ENCODE data around the gene CWF19L1.

Gene CWF19L1

GRCh38 chr10:100248820-100249219 lies 18.6 kb downstream of the CWF19L1 start:
- Histone ChIP-seq H2AK5ac (ENCODE audit: low read length) (no peak overlapping the region), H3K56ac (ENCODE audit: low read length) (no peak overlapping the region), H3K79me1 (ENCODE audit: low read length) (no peaks in the 10 kb centered on the region), H4K5ac (ENCODE audit: low read length) (no peak overlapping the region), H2BK5ac (ENCODE audit: low read length) (no peak overlapping the region), H3K27ac (ENCODE audit: low read depth, low read length) (no peak overlapping the region), H2BK15ac (replicated peaks; ENCODE audit: low read depth) (no peak overlapping the region), H3K36me3 (ENCODE audit: control insufficient read depth, insufficient read depth, low read length) (peaks cover 2% of the 10 kb centered on the region), H3K4me2 (ENCODE audit: low read length) (no peak overlapping the region), H3K27me3 (ENCODE audit: insufficient read depth, low read length, poor library complexity) (no peaks in the 10 kb centered on the region), H3K23ac (ENCODE audit: low read length) (no peak overlapping the region), H4K8ac (ENCODE audit: low read depth, low read length) (no peak overlapping the region), H3K4me3 (ENCODE audit: low read length) (no peak overlapping the region), H2BK120ac (ENCODE audit: low read depth, low read length) (no peak overlapping the region), H3K4me1 (ENCODE audit: control insufficient read depth, low read depth, low read length) (no peaks in the 10 kb centered on the region), H3K4ac (ENCODE audit: low read depth, low read length) (no peak overlapping the region), H3K18ac (ENCODE audit: low read length) (no peak overlapping the region), H3K79me2 (ENCODE audit: control insufficient read depth, insufficient read depth, low read length) (no peaks in the 10 kb centered on the region), H3K9ac (ENCODE audit: low read length) (no peak overlapping the region)
- no peak for DNase-seq
- WGBS (ENCODE audit: extremely low coverage, insufficient coverage, low lambda C conversion rate), result no CpG with 5 or more reads among the region's 7 CpGs

- H3K27ac ChIP-seq (ENCODE audit: low read depth, low read length), result no peak overlapping the region
- no peak overlapping the region for H3K56ac ChIP-seq (ENCODE audit: low read length)
- no peak overlapping the region for H3K4ac ChIP-seq (ENCODE audit: low read depth, low read length)
- H3K79me2 ChIP-seq (ENCODE audit: control insufficient read depth, insufficient read depth, low read length), result no peaks in the 10 kb centered on the region
- no peak overlapping the region for H2BK15ac ChIP-seq (replicated peaks; ENCODE audit: low read depth)
- no peak for DNase-seq
- H3K18ac ChIP-seq (ENCODE audit: low read length), result no peak overlapping the region
- no peaks in the 10 kb centered on the region for H3K4me1 ChIP-seq (ENCODE audit: control insufficient read depth, low read depth, low read length)
- H4K5ac ChIP-seq (ENCODE audit: low read length), result no peak overlapping the region
- H3K27me3 ChIP-seq (ENCODE audit: insufficient read depth, low read length, poor library complexity), result no peaks in the 10 kb centered on the region
- H3K4me3 ChIP-seq (ENCODE audit: low read length), result no peak overlapping the region
- no peaks in the 10 kb centered on the region for H3K79me1 ChIP-seq (ENCODE audit: low read length)
- no peak overlapping the region for H3K9ac ChIP-seq (ENCODE audit: low read length)
- H2AK5ac ChIP-seq (ENCODE audit: low read length), result no peak overlapping the region
- H3K23ac ChIP-seq (ENCODE audit: low read length), result no peak overlapping the region
- H3K36me3 ChIP-seq (ENCODE audit: control insufficient read depth, insufficient read depth, low read length), result peaks cover 2% of the 10 kb centered on the region
- no peak overlapping the region for H2BK120ac ChIP-seq (ENCODE audit: low read depth, low read length)
- no peak overlapping the region for H3K4me2 ChIP-seq (ENCODE audit: low read length)
- H4K8ac ChIP-seq (ENCODE audit: low read depth, low read length), result peak overlapping the region; percentile 56
- WGBS (ENCODE audit: extremely low coverage, insufficient coverage, low lambda C conversion rate), result no CpG with 5 or more reads among the region's 5 CpGs
- H2BK5ac ChIP-seq (ENCODE audit: low read length), result no peak overlapping the region
These were observed 21.8 kb downstream of the CWF19L1 start for GRCh38 chr10:100245484-100246220.

GRCh38 chr10:100239851-100240250 lies 27.6 kb downstream of the CWF19L1 start:
- H3K79me2 ChIP-seq (ENCODE audit: control insufficient read depth, insufficient read depth, low read length), result no peaks in the 10 kb centered on the region
- H2BK120ac ChIP-seq (ENCODE audit: low read depth, low read length), result no peak overlapping the region
- H3K9ac ChIP-seq (ENCODE audit: low read length), result no peak overlapping the region
- H3K79me1 ChIP-seq (ENCODE audit: low read length), result no peaks in the 10 kb centered on the region
- H3K4ac ChIP-seq (ENCODE audit: low read depth, low read length), result no peak overlapping the region
- no peak overlapping the region for H2AK5ac ChIP-seq (ENCODE audit: low read length)
- no peak for DNase-seq
- H3K4me2 ChIP-seq (ENCODE audit: low read length), result no peak overlapping the region
- H3K4me1 ChIP-seq (ENCODE audit: control insufficient read depth, low read depth, low read length), result no peaks in the 10 kb centered on the region
- no peak overlapping the region for H3K18ac ChIP-seq (ENCODE audit: low read length)
- H3K27ac ChIP-seq (ENCODE audit: low read depth, low read length), result no peak overlapping the region
- no peak overlapping the region for H4K8ac ChIP-seq (ENCODE audit: low read depth, low read length)
- H3K23ac ChIP-seq (ENCODE audit: low read length), result no peak overlapping the region
- H3K27me3 ChIP-seq (ENCODE audit: insufficient read depth, low read length, poor library complexity), result no peaks in the 10 kb centered on the region
- H2BK15ac ChIP-seq (replicated peaks; ENCODE audit: low read depth), result no peak overlapping the region
- H3K56ac ChIP-seq (ENCODE audit: low read length), result no peak overlapping the region
- H2BK5ac ChIP-seq (ENCODE audit: low read length), result no peak overlapping the region
- WGBS (ENCODE audit: extremely low coverage, insufficient coverage, low lambda C conversion rate), result no CpG with 5 or more reads among the region's 3 CpGs
- no peak overlapping the region for H4K5ac ChIP-seq (ENCODE audit: low read length)
- H3K4me3 ChIP-seq (ENCODE audit: low read length), result no peak overlapping the region
- H3K36me3 ChIP-seq (ENCODE audit: control insufficient read depth, insufficient read depth, low read length), result peaks cover 2% of the 10 kb centered on the region

- no peaks in the 10 kb centered on the region for H3K79me1 ChIP-seq (ENCODE audit: low read length)
- no peak overlapping the region for H3K23ac ChIP-seq (ENCODE audit: low read length)
- no peak overlapping the region for H3K9ac ChIP-seq (ENCODE audit: low read length)
- H3K36me3 ChIP-seq (ENCODE audit: control insufficient read depth, insufficient read depth, low read length), result peaks cover 2% of the 10 kb centered on the region
- H3K27ac ChIP-seq (ENCODE audit: low read depth, low read length), result no peak overlapping the region
- no peak overlapping the region for H3K4ac ChIP-seq (ENCODE audit: low read depth, low read length)
- H3K4me3 ChIP-seq (ENCODE audit: low read length), result no peak overlapping the region
- no peak overlapping the region for H2BK120ac ChIP-seq (ENCODE audit: low read depth, low read length)
- no peak overlapping the region for H2BK15ac ChIP-seq (replicated peaks; ENCODE audit: low read depth)
- no peak overlapping the region for H3K18ac ChIP-seq (ENCODE audit: low read length)
- no peak overlapping the region for H3K4me2 ChIP-seq (ENCODE audit: low read length)
- no peak overlapping the region for H4K5ac ChIP-seq (ENCODE audit: low read length)
- no CpG with 5 or more reads among the region's 7 CpGs for WGBS (ENCODE audit: extremely low coverage, insufficient coverage, low lambda C conversion rate)
- no peaks in the 10 kb centered on the region for H3K27me3 ChIP-seq (ENCODE audit: insufficient read depth, low read length, poor library complexity)
- no peak overlapping the region for H3K56ac ChIP-seq (ENCODE audit: low read length)
- H2BK5ac ChIP-seq (ENCODE audit: low read length), result no peak overlapping the region
- no peak overlapping the region for H4K8ac ChIP-seq (ENCODE audit: low read depth, low read length)
- H2AK5ac ChIP-seq (ENCODE audit: low read length), result no peak overlapping the region
- no peaks in the 10 kb centered on the region for H3K79me2 ChIP-seq (ENCODE audit: control insufficient read depth, insufficient read depth, low read length)
- H3K4me1 ChIP-seq (ENCODE audit: control insufficient read depth, low read depth, low read length), result no peaks in the 10 kb centered on the region
- DNase-seq, result no peak
These were observed 29.0 kb downstream of the CWF19L1 start for GRCh38 chr10:100238429-100238828.

- Histone ChIP-seq H3K36me3 (ENCODE audit: control insufficient read depth, insufficient read depth, low read length) (no peaks in the 10 kb centered on the region), H2BK15ac (replicated peaks; ENCODE audit: low read depth) (no peak overlapping the region), H3K18ac (ENCODE audit: low read length) (no peak overlapping the region), H3K27me3 (ENCODE audit: insufficient read depth, low read length, poor library complexity) (no peaks in the 10 kb centered on the region), H3K4ac (ENCODE audit: low read depth, low read length) (no peak overlapping the region), H3K4me1 (ENCODE audit: control insufficient read depth, low read depth, low read length) (no peaks in the 10 kb centered on the region), H2AK5ac (ENCODE audit: low read length) (no peak overlapping the region), H4K8ac (ENCODE audit: low read depth, low read length) (no peak overlapping the region), H2BK120ac (ENCODE audit: low read depth, low read length) (no peak overlapping the region), H3K23ac (ENCODE audit: low read length) (no peak overlapping the region), H3K4me3 (ENCODE audit: low read length) (no peak overlapping the region), H3K56ac (ENCODE audit: low read length) (no peak overlapping the region), H4K5ac (ENCODE audit: low read length) (no peak overlapping the region), H3K79me2 (ENCODE audit: control insufficient read depth, insufficient read depth, low read length) (peaks cover 15% of the 10 kb centered on the region), H3K27ac (ENCODE audit: low read depth, low read length) (no peak overlapping the region), H3K9ac (ENCODE audit: low read length) (no peak overlapping the region), H3K79me1 (ENCODE audit: low read length) (peaks cover 6% of the 10 kb centered on the region), H3K4me2 (ENCODE audit: low read length) (no peak overlapping the region), H2BK5ac (ENCODE audit: low read length) (no peak overlapping the region)
- DNase-seq, result no peak
- no CpG with 5 or more reads among the region's 2 CpGs for WGBS (ENCODE audit: extremely low coverage, insufficient coverage, low lambda C conversion rate)
These were observed 35.3 kb downstream of the CWF19L1 start for GRCh38 chr10:100232101-100232500.

All from mesendoderm (in vitro differentiated cells).